Kidney (tissue), 14 donors: ENCODE results near the gene FRMD6. TPM values are rescaled to one million over a fixed set of nuclear protein-coding genes. Genes with fewer than 3 reads are reported as not detected.
"Not testable (repeated sequence)": the region's sequence is repeated elsewhere in the genome, so short reads cannot be mapped to it uniquely, and the experiment has no call there.

Experiments used
- DNase-seq, 5 donors: peaks; one replicate each; pipeline ENCODE4 v3.0.0-alpha.2; 2013 to 2020
- FAIRE-seq: peaks from 2 replicates; lab custom pipeline; 2012; peaks lifted over from hg19 to GRCh38; lab: Jason Lieb, UNC
- H3K27ac ChIP-seq, 2 donors: one replicate each; pipeline ENCODE4 v1.7.0; 2013; ENCODE audit warnings: low read depth in 2 of 2, low read length in 2 of 2, inconsistent platforms in 1 of 2
- H3K27me3 ChIP-seq: one replicate; pipeline ENCODE4 v1.7.1; 2013; ENCODE audit warnings: low read length, inconsistent platforms; ENCODE audit not compliant: control insufficient read depth, insufficient read depth
- H3K36me3 ChIP-seq, 3 donors: one replicate each; pipeline versions ENCODE4 v1.7.0 to v1.7.1; 2013; ENCODE audit warnings: low read length in 3 of 3, control low read depth in 1 of 3, inconsistent platforms in 1 of 3; ENCODE audit not compliant: insufficient read depth in 3 of 3, control insufficient read depth in 2 of 3
- H3K4me1 ChIP-seq, 3 donors: one replicate each; pipeline versions ENCODE4 v1.7.0 to v1.7.1; 2013; ENCODE audit warnings: low read length in 3 of 3, inconsistent platforms in 1 of 3, low read depth in 1 of 3; ENCODE audit not compliant: control insufficient read depth in 2 of 3, insufficient read depth in 2 of 3
- H3K4me3 ChIP-seq, 3 donors: one replicate each; pipeline versions ENCODE4 v1.7.0 to v1.8.1; 2013; ENCODE audit warnings: low read length in 3 of 3, control low read depth in 1 of 3, inconsistent platforms in 1 of 3
- H3K9ac ChIP-seq, 3 donors: one replicate each; pipeline versions ENCODE4 v1.7.0 to v1.7.1; 2013; ENCODE audit warnings: low read length in 3 of 3, control low read depth in 1 of 3, inconsistent platforms in 1 of 3
- H3K9me3 ChIP-seq, 3 donors: one replicate each; pipeline versions ENCODE4 v1.7.0 to v1.7.1; 2013; ENCODE audit warnings: low read length in 3 of 3, control low read depth in 1 of 3, inconsistent platforms in 1 of 3; ENCODE audit not compliant: control insufficient read depth in 2 of 3, insufficient read depth in 1 of 3
- CTCF ChIP-seq: IDR thresholded peaks from 3 replicates; pipeline ENCODE4 v1.5.1; 2012; ENCODE audit warnings: mild to moderate bottlenecking, moderate library complexity, borderline replicate concordance; ENCODE audit not compliant: insufficient read depth; ENCODE audit errors: extremely low read depth
- intact Hi-C: fragments of 100-400 bp; cut with DNase I; formaldehyde crosslinking; loops from one replicate; pipeline ENCODE4 v1.11.1; 2022
- polyA plus RNA-seq: library from polyadenylated mRNA; stranded (reverse); fragments of 350-450 nt; fragmentation: Illumina TruSeq; extraction: RNeasy Lipid Tissue Mini Kit (QIAGEN cat#74804); gene quantifications from one replicate; pipeline ENCODE4 v1.2.3, GENCODE V29; 2014; ENCODE audit warnings: low read depth, low replicate concordance; ENCODE audit not compliant: insufficient read depth
- total RNA-seq: library from RNA; stranded (reverse); fragmentation: NEBNext Ultra II Directional; extraction: Animal tissue kit (Norgen Biotek cat#: 25700); gene quantifications from one replicate; pipeline ENCODE4 v1.2.1, GENCODE V29; 2021
- donor health status: control.
- donor health status: control.
- donor health status: control.
- donor health status: control.
- donor health status: control.
- donor health status: DM: yes; HTN: yes; CAD: no.
- donor health status: Normal renal cell carcinoma (clear cell type).

FRMD6 gene
- total and polyA plus RNA-seq, 2 donors from 2014 or later, result 2.4 to 16.5 TPM

DNA sequence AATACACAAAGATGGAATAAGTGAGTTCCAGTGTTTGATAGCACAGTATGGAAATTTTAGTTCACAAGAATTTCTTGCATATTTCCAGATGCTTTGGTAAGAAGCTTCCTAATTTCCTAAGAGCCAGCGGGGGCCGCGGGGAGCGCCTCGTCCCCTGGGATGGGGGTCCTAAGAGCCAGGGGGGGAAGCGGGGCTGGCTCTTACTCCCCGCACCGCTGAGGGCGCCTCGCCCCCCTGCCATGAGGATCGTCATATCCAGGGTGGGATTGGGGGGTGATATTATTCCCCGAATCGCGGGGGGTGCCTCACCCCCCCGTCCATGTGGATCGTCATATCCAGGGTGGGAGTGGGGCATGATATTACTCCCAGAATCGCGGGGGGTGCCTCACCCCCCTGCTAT is 108.2 kb downstream of the FRMD6 start:
- H3K4me3 ChIP-seq, result no peak overlapping the region
- FAIRE-seq, result no peak

GRCh38 chr14:51765726-51766125 is 114.0 kb downstream of the FRMD6 start:
- H3K4me1 ChIP-seq, intact Hi-C loops, FAIRE-seq: not testable (repeated sequence)

More for the DNA sequence above, 108.2 kb downstream of the FRMD6 start:
- H3K36me3 ChIP-seq, result no peaks in the 10 kb centered on the region
- intact Hi-C loops, result no loop called here
- TF ChIP-seq CTCF, result no peak
- no peaks in the 10 kb centered on the region for H3K27me3 ChIP-seq
- H3K27ac ChIP-seq, result no peak overlapping the region
- no peaks in the 10 kb centered on the region for H3K9me3 ChIP-seq
- H3K9ac ChIP-seq, result no peak overlapping the region
- H3K4me1 ChIP-seq, result no peaks in the 10 kb centered on the region
- no peak for DNase-seq

GRCh38 chr14:51766586-51766985 is 114.9 kb downstream of the FRMD6 start:
- H3K9ac ChIP-seq, FAIRE-seq, H3K36me3 ChIP-seq, intact Hi-C loops, H3K9me3 ChIP-seq, H3K27me3 ChIP-seq, DNase-seq, H3K4me1 ChIP-seq, H3K27ac ChIP-seq, H3K4me3 ChIP-seq: not testable (repeated sequence)

More at GRCh38 chr14:51765726-51766125, 114.0 kb downstream of the FRMD6 start:
- not testable (repeated sequence) for H3K4me3 ChIP-seq, H3K9me3 ChIP-seq, H3K27me3 ChIP-seq, DNase-seq, H3K36me3 ChIP-seq, H3K9ac ChIP-seq, H3K27ac ChIP-seq

GRCh38 chr14:51769261-51769660 is 117.6 kb downstream of the FRMD6 start:
- H3K9ac ChIP-seq, H3K27me3 ChIP-seq, H3K4me3 ChIP-seq, FAIRE-seq, H3K36me3 ChIP-seq, H3K4me1 ChIP-seq, intact Hi-C loops, DNase-seq, H3K9me3 ChIP-seq, H3K27ac ChIP-seq: not testable (repeated sequence)

GRCh38 chr14:51774209-51774608 is 122.5 kb downstream of the FRMD6 start:
- Histone ChIP-seq H3K4me3 (no peak overlapping the region), H3K4me1 (no peaks in the 10 kb centered on the region), H3K36me3 (no peaks in the 10 kb centered on the region), H3K27ac (no peak overlapping the region), H3K9ac (no peak overlapping the region), H3K9me3 (no peaks in the 10 kb centered on the region), H3K27me3 (no peaks in the 10 kb centered on the region)
- no peak for FAIRE-seq
- no peak for DNase-seq
- intact Hi-C loops, result loop anchor here (10.0 kb wide), 1 partner anchor 489 kb away; no protein-coding TSS in a partner anchor
- no peak for TF ChIP-seq CTCF
